CD14-positive monocyte (primary cell): Measurements from ENCODE around the gene TENT4A. TPM values are rescaled to one million over a fixed set of nuclear protein-coding genes. Genes with fewer than 3 reads are reported as not detected.

Source experiments
- DNase-seq, 3 donors: peaks; one replicate each; pipeline ENCODE4 v3.0.0-alpha.2; 2011 to 2022
- H2AFZ ChIP-seq: 2 replicates; pipeline ENCODE4 v1.6.0; 2012; ENCODE audit warnings: mild to moderate bottlenecking, low read depth, low read length, inconsistent platforms; ENCODE audit not compliant: insufficient read depth, poor library complexity, severe bottlenecking
- H3K27ac ChIP-seq, 2 donors: 1 replicate in 1 of 2; 2 replicates in 1 of 2; pipeline ENCODE4 v1.5.1; 2012 to 2013; ENCODE audit warnings: low read length in 2 of 2, control low read depth in 1 of 2, inconsistent platforms in 1 of 2, low read depth in 1 of 2, mild to moderate bottlenecking in 1 of 2
- H3K27me3 ChIP-seq, 2 donors: one replicate each; pipeline versions ENCODE4 v1.6.0 to v1.6.1; 2011 to 2013; ENCODE audit warnings: low read length in 2 of 2; ENCODE audit not compliant: control insufficient read depth in 2 of 2, insufficient read depth in 2 of 2
- H3K36me3 ChIP-seq, 2 donors: replicated peaks in 1 of 2; 1 replicate in 1 of 2; 2 replicates in 1 of 2; pipeline versions ENCODE4 v1.5.1 to v1.6.1; 2012 to 2013; ENCODE audit warnings: low read length in 2 of 2, control low read depth in 1 of 2, inconsistent platforms in 1 of 2, mild to moderate bottlenecking in 1 of 2; ENCODE audit not compliant: insufficient read depth in 2 of 2, control insufficient read depth in 1 of 2
- H3K4me1 ChIP-seq, 2 donors: 1 replicate in 1 of 2; 2 replicates in 1 of 2; pipeline versions ENCODE4 v1.5.1 to v1.6.1; 2012 to 2013; ENCODE audit warnings: low read length in 2 of 2, control low read depth in 1 of 2, inconsistent platforms in 1 of 2, mild to moderate bottlenecking in 1 of 2, moderate library complexity in 1 of 2; ENCODE audit not compliant: insufficient read depth in 2 of 2, control insufficient read depth in 1 of 2
- H3K4me2 ChIP-seq: replicated peaks from 2 replicates; pipeline ENCODE3; 2012; ENCODE audit warnings: low read length, moderate library complexity, mild to moderate bottlenecking; ENCODE audit not compliant: poor library complexity, severe bottlenecking; ENCODE audit errors: extremely low read depth
- H3K4me3 ChIP-seq, 3 experiments: fragments of 200-600 bp in 1 of 3; sonication (generic) in 1 of 3; replicated peaks in 1 of 3; 1 replicate in 2 of 3; 2 replicates in 1 of 3; pipeline ENCODE4 v1.5.1; 2011 to 2013; ENCODE audit warnings: low read length in 3 of 3, mild to moderate bottlenecking in 3 of 3, control low read depth in 2 of 3, low read depth in 2 of 3, inconsistent platforms in 1 of 3, moderate library complexity in 1 of 3
- H3K79me2 ChIP-seq: 2 replicates; pipeline ENCODE4 v1.6.0; 2012; ENCODE audit warnings: mild to moderate bottlenecking, control low read depth, inconsistent platforms, low read length, moderate library complexity; ENCODE audit not compliant: insufficient read depth
- H3K9ac ChIP-seq: 2 replicates; pipeline ENCODE4 v1.6.0; 2017; ENCODE audit warnings: low read length, mild to moderate bottlenecking; ENCODE audit not compliant: insufficient read depth, poor library complexity, severe bottlenecking
- H3K9me3 ChIP-seq, 2 donors: replicated peaks in 1 of 2; 1 replicate in 1 of 2; 2 replicates in 1 of 2; pipeline versions ENCODE4 v1.5.1 to v1.6.1; 2012 to 2013; ENCODE audit warnings: low read length in 2 of 2, control low read depth in 1 of 2; ENCODE audit not compliant: control insufficient read depth in 1 of 2, insufficient read depth in 1 of 2
- H4K20me1 ChIP-seq: 2 replicates; pipeline ENCODE4 v1.6.0; 2012; ENCODE audit warnings: mild to moderate bottlenecking, low read length, control low read depth, moderate library complexity; ENCODE audit not compliant: insufficient read depth
- H3K27ac Mint-ChIP-seq, 7 donors: one replicate each; pipeline ENCODE4 v1.8.0; 2020; ENCODE audit warnings: mild to moderate bottlenecking in 7 of 7, mixed read lengths in 7 of 7, moderate library complexity in 6 of 7, inconsistent platforms in 2 of 7
- H3K27me3 Mint-ChIP-seq, 3 donors: one replicate each; pipeline ENCODE4 v1.8.0; 2021 to 2022; ENCODE audit warnings: low read depth in 3 of 3, mild to moderate bottlenecking in 3 of 3, mixed read lengths in 3 of 3, moderate library complexity in 3 of 3, inconsistent platforms in 1 of 3
- H3K36me3 Mint-ChIP-seq, 2 donors: one replicate each; pipeline ENCODE4 v1.8.0; 2020; ENCODE audit warnings: mixed read lengths in 2 of 2, inconsistent platforms in 1 of 2, mild to moderate bottlenecking in 1 of 2
- H3K4me1 Mint-ChIP-seq: one replicate; pipeline ENCODE4 v1.8.0; 2020; ENCODE audit warnings: mild to moderate bottlenecking, mixed read lengths
- H3K4me3 Mint-ChIP-seq, 2 donors: one replicate each; pipeline ENCODE4 v1.8.0; 2020; ENCODE audit warnings: mild to moderate bottlenecking in 2 of 2, mixed read lengths in 2 of 2, moderate library complexity in 1 of 2
- H3K9me3 Mint-ChIP-seq, 7 donors: one replicate each; pipeline ENCODE4 v1.8.0; 2020 to 2022; ENCODE audit warnings: mixed read lengths in 7 of 7, mild to moderate bottlenecking in 6 of 7, moderate library complexity in 6 of 7, inconsistent platforms in 2 of 7
- whole genome bisulfite sequencing: methylation state at CpG from one replicate; pipeline ENCODE4 v1.1.5; 2013; ENCODE audit warnings: missing lambda C conversion rate; ENCODE audit not compliant: insufficient coverage; 5-methylcytosine and 5-hydroxymethylcytosine counted together
- intact Hi-C, 2 donors: fragments of 100-400 bp; cut with micrococcal nuclease; formaldehyde crosslinking; loops; one replicate each; pipeline versions ENCODE4 v1.15.0 to v1.15.1; 2023
- polyA plus RNA-seq, 3 donors: library from polyadenylated mRNA; depleted of rRNA in 1 of 3; unstranded in 2 of 3; stranded (reverse) in 1 of 3; fragments of 300-500 nt in 2 of 3; fragments of >200 nt in 1 of 3; fragmentation: Illumina TruSeq in 2 of 3; gene quantifications; 1 replicate in 2 of 3; 2 replicates in 1 of 3; pipeline ENCODE4 v1.2.3, GENCODE V29; 2012 to 2021
- TF ChIP-seq, protein P1 (sequence below): fragments of 200-600 bp; IDR thresholded peaks from one replicate; pipeline ENCODE4 v1.8.0; 2022; ENCODE audit warnings: antibody characterized with exemption, mild to moderate bottlenecking

The TENT4A gene
- polyA plus RNA-seq, 3 donors: 0.17 to 15.6 (median 0.44) TPM

GRCh38 chr5:6717687-6718086, 4.5 kb downstream of the TENT4A start:
- peaks cover 18 to 31% of the 10 kb centered on the region in 2 donors for H3K36me3 Mint-ChIP-seq
- no peaks in the 10 kb centered on the region for H3K27me3 Mint-ChIP-seq
- H3K27ac ChIP-seq: no peak overlapping the region
- DNase-seq: no peak
- peaks cover 57 to 60% of the 10 kb centered on the region in 2 donors for H3K4me1 ChIP-seq
- peaks cover 81% of the 10 kb centered on the region for H3K79me2 ChIP-seq
- no peak overlapping the region for H3K9ac ChIP-seq
- H2AFZ ChIP-seq: no peak overlapping the region
- H3K4me3 Mint-ChIP-seq: no peak overlapping the region
- H3K4me2 ChIP-seq: no peak overlapping the region
- 64% methylated on average over 4 of the region's 4 CpGs for WGBS
- H3K9me3 Mint-ChIP-seq: no peaks in the 10 kb centered on the region
- H4K20me1 ChIP-seq: peaks cover 77% of the 10 kb centered on the region
- intact Hi-C loops: no loop called here
- peaks cover 76% of the 10 kb centered on the region for H3K4me1 Mint-ChIP-seq
- H3K36me3 ChIP-seq: peaks cover 0 to 11% of the 10 kb centered on the region in 2 donors
- H3K4me3 ChIP-seq: no peak overlapping the region
- H3K27ac Mint-ChIP-seq: no peak overlapping the region
- no peaks in the 10 kb centered on the region for H3K9me3 ChIP-seq
- H3K27me3 ChIP-seq: no peaks in the 10 kb centered on the region
- TF ChIP-seq, protein P1, sequence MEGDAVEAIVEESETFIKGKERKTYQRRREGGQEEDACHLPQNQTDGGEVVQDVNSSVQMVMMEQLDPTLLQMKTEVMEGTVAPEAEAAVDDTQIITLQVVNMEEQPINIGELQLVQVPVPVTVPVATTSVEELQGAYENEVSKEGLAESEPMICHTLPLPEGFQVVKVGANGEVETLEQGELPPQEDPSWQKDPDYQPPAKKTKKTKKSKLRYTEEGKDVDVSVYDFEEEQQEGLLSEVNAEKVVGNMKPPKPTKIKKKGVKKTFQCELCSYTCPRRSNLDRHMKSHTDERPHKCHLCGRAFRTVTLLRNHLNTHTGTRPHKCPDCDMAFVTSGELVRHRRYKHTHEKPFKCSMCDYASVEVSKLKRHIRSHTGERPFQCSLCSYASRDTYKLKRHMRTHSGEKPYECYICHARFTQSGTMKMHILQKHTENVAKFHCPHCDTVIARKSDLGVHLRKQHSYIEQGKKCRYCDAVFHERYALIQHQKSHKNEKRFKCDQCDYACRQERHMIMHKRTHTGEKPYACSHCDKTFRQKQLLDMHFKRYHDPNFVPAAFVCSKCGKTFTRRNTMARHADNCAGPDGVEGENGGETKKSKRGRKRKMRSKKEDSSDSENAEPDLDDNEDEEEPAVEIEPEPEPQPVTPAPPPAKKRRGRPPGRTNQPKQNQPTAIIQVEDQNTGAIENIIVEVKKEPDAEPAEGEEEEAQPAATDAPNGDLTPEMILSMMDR: no peak

DNA sequence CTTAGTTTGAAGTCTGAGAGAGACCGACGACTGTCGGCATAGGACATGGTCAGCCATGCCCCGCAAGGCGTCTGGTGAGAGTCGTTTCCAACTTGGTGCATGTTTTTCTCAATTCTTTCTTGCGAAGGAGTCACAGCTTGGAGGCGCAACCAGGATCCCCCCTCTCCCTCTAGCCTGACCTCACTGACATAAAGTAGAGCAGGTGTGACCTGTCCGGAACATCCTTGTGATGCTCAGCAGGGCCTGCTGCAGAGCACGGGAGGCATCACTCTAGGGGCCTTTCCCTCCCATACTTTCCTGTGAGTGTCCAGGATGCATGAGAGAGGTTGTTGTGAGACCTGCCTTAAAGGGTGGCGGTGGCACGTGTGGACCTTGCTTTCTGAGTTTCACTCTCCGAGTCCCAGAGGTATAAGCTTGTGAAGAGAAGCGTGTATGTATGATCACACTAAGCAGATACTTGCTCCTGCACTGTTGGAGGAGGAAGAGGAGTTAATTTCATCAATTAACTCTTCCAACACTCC, 5.0 kb downstream of the TENT4A start:
- Histone ChIP-seq H3K4me3 (no peak overlapping the region), H3K4me2 (no peak overlapping the region), H3K79me2 (peaks cover 87% of the 10 kb centered on the region), H3K9me3 (no peaks in the 10 kb centered on the region), H3K27me3 (no peaks in the 10 kb centered on the region), H3K9ac (no peak overlapping the region), H3K27ac (no peak overlapping the region), H4K20me1 (peaks cover 82% of the 10 kb centered on the region), H3K36me3 (peaks cover 0 to 11% of the 10 kb centered on the region in 2 donors), H3K4me1 (peaks cover 62 to 66% of the 10 kb centered on the region in 2 donors), H2AFZ (no peak overlapping the region)
- Mint-ChIP-seq H3K4me3 (no peak overlapping the region), H3K4me1 (peaks cover 80% of the 10 kb centered on the region), H3K9me3 (no peaks in the 10 kb centered on the region), H3K27me3 (no peaks in the 10 kb centered on the region), H3K36me3 (peaks cover 18 to 31% of the 10 kb centered on the region in 2 donors), H3K27ac (peak overlapping the region in 1 of 7 donors; percentile 26)
- TF ChIP-seq, protein P1: no peak
- WGBS: 94% methylated on average over 7 of the region's 14 CpGs
- DNase-seq: no peak
- intact Hi-C loops: no loop called here
